DMS 273 (cell line): ENCODE data around the gene SNAI3.
A peak's percentile ranks its signal among the peaks of the same experiment; 100 is the strongest.
"Not testable (repeated sequence)": the region's sequence is repeated elsewhere in the genome, so short reads cannot be mapped to it uniquely, and the experiment has no call there.

Source experiments
- DNase-seq: peaks from one replicate; lab custom pipeline; 2025; ENCODE audit not compliant: unreplicated experiment; lab: John Stamatoyannopoulos, UW

SNAI3 gene

GRCh38 chr16:88671806-88672205 lies 14.5 kb downstream of the SNAI3 start:
- no peak for DNase-seq

DNA sequence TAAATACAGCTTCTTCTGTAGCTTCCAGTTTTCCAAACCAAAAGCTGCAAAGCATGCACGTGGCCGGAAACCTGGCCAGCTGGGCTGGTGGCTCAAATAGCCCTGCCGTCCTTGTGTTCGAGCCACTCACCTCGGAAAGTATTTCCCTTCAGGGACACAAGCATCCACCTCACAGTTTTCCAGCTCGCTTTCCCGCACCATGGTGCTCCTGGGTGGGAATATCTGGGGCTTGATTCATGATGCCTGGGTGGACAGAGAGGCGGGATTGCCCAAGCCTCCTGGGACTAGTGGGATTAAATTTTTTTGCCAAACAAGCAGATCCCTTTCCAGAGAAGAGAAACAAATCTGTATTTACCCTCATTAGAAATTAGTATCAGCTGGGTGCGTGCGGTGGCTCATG lies 16.3 kb downstream of the SNAI3 start:
- no peak for DNase-seq

GRCh38 chr16:88669493-88669892 lies 16.8 kb downstream of the SNAI3 start:
- DNase-seq: not testable (repeated sequence)

DNA sequence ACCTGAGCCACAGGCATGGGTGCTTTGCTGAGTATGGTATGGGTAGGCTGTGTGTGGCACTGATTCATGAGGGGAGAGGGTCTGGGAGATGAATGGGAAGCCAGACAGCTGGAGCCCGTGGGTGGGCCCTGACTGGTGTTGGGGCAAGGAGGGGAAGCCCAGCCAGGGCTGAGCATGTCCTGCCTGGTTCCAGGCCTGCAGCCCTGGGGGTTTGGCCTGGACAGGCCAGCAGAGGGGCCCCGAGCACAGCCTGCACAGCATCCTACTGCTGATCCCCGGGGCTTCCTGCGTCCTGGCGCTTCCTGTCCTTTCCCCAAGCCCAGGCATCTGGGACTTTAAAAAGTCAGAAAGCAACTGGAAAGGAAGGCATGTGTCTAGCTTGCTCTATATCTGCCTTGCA lies 18.8 kb downstream of the SNAI3 start:
- DNase-seq: no peak

- DNase-seq: no peak
These were observed 20.7 kb downstream of the SNAI3 start for GRCh38 chr16:88665570-88665969.

- no peak for DNase-seq
These were observed 21.2 kb downstream of the SNAI3 start for GRCh38 chr16:88665148-88665547.

DNA sequence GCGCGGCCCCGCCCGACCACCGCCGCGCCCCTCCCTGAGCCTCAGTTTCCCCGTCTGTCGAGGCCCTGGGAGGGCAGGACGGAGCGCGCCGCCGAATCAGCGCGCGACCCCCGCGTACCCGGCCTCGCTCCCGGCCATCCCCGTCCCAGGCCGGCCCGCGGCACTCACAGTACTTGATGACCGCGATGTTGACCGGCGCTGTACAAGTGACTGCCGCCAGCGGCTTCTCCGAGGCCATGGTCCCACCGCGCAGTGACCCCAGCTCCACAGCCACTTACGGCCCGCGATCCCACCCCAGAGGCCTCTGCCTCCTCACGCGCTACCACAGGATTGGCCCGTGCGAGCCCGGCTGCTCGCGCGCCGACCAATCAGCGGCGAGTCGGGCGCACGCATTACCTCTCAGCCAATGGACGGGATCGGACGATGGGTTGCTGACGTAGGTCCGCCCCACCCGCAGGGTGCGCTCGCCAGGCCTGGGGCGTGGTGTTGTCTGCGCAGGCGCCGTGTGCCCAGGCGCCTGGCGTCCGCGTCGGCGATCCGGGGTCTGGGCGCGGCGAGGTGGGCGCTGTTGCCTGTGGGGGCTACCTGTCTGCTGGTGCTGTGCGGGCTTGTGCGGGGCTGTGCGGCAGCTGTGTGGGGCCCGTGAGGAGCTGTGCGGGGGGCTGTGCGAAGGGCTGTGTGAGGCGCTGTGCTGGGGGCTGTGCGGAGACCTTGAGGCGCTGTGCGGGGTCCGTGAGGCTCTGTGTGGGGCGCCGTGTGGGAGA lies 23.3 kb downstream of the SNAI3 start, which contains the start of gene MVD:
Gene MVD, minus strand, starts transcription at position 249 of the 764 bp plus-strand sequence. Its CDS starts 11 bp downstream, at position 238.
- peak; percentile 99 for DNase-seq

GRCh38 chr16:88662222-88662842 lies 24.0 kb downstream of the SNAI3 start:
- no peak for DNase-seq

DNA sequence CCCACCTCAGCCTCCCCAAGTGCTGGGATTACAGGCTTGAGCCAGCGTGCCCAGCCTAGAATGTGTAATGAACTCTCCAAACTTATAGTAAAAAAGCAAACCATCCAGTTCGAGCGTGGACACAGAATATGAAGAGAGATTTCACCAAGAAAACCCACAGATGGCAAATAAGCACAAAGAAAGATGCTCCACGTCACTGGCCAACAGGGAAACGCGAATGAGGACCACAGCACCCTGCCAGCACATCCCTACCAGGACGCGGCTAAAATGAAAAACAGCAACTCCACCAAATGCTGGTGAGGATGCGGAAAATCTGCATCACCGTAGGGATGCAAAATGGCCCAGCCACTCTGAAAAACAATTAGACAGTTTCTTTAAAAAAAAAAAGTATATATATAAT lies 24.8 kb downstream of the SNAI3 start:
- no peak for DNase-seq

- DNase-seq: no peak
These were observed 27.1 kb downstream of the SNAI3 start for GRCh38 chr16:88659160-88659559.

- DNase-seq: no peak
These were observed 27.6 kb downstream of the SNAI3 start for GRCh38 chr16:88658714-88659113.

GRCh38 chr16:88657371-88657770 lies 28.9 kb downstream of the SNAI3 start:
- no peak for DNase-seq

- no peak for DNase-seq
These were observed 29.9 kb downstream of the SNAI3 start for GRCh38 chr16:88656291-88656980.

DNA sequence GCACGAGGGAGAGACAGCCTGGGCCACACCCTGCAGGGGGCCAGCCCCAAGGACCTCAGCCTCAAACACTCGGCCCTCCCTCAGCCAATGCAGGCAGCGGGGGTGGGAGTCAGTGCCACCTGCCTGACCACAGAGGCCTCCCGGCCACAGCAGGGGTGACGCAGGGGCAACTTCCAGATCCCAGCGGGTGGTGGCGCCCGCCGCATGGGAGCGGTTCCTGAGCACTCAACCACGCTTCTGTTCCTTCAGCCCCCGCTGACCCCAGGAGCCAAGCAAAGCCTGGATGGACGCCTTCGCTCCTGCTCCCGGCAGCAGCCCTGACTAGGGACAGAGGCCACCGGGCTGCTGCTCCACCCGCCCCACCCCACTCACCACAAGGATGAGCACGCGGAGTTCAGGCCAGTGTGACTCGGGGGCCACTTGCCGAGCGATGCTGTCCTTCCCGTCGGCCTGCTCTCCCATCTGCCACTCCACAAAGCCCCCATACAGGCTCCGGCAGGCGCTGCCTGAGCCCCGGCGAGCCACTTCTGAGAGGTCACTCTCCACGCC lies 30.5 kb downstream of the SNAI3 start:
- no peak for DNase-seq

DNA sequence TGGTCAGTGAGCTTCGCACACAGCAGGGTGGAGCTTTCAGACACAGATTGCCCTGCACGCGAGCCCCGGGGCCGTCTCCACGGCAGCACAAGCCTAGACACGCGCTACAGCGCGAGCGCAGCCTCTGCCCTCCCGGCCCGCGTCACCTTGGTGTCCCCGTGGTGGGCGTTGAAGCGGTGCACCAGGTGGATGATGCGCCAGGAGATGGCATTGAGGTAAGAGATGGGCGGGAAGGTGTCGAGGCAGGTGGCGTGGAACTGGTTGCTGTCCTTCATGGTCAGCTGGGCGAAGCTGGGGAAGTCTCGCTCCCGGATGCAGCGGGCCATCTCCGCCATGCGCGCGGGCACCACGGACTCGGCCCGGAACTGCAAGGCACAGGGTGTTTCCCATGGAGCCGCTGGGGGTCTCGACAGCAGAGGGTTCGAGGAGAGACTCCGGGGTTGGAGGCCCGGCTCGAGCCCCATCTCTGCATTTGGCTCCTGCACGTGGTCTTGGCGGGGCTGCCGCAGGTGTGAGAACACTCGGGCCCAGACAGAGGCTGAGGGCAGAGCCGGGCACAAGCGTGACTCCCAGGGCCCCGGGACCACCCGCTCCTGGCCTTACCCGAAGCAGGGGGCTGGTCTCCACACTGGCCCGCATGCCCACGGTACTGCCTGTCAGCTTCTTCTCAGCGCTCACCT lies 31.1 kb downstream of the SNAI3 start:
- no peak for DNase-seq

DNA sequence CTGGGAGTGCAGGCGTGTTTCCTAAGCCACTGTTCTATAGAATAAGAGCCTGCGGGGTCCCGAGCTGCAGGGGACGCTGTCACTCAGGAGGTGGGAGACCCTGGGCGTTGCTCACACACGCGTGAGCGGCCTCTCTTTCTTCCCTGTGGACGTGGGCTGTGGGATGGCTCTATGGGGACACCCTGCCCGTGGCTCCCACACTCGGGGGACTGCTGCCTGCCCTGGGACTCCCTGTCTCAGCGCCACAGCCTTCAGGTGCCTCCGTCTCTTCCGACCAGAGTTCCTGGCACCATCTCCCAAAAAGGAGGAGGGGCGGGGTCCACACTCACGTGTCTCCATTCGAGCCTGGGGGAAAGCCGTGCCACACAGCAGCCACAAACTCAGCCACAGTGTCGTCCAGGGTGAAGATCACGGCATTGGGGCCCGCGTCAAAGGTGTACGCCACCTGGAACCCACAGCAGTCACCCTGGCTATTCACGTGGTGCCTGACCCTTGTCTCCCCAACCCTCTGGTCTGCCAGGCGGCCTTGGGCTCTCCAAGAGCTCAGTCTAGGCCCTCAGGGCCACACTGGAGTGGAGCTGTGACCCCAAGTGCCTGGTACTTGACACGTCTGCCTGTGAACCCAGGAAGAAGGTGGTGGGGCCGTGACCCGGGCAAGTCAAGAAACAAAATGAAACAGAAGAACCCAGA lies 31.8 kb downstream of the SNAI3 start:
- no peak for DNase-seq

DNA sequence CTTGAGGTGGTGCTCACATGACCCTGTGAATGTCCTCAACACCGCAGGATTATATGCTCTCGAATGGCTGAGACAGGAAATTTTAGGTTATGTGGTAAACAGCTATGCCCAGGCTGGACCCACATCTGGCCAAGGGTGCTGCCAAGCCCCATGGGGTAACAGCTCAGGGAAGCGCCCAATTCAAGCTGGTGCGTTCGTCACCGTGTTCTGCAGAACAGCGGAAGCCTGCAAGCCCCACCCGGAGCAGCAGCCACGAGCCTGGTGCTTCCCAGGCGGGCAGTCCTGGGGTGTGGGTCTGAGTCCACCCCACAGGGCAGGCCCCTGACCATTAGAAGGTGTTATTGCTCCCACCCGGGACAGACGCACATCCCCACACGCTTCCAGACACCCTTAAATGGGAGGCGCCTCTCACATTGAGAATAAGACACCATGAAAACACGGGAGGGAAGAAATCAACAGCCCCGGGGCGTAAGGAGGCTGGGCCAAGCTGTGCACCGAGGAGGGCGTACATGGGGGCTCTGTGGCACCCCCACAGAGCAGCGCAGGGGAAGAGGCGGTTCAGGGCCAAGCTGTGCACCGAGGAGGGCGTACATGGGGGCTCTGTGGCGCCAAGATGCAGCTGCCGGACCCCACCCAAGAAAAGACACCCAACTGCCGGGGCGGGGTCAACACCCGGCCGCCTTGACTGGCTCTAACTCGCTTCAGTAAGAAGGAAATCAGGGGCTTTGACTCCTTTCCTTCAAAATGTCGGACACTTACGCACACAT lies 32.5 kb downstream of the SNAI3 start:
- no peak for DNase-seq

GRCh38 chr16:88653101-88653500 lies 33.2 kb downstream of the SNAI3 start:
- DNase-seq: no peak

- DNase-seq: no peak
These were observed 33.6 kb downstream of the SNAI3 start for GRCh38 chr16:88652762-88653063.
